CD8-positive, alpha-beta memory T cell (primary cell): ENCODE data around the gene PRRT4. TPM values are rescaled to one million over a fixed set of nuclear protein-coding genes. Genes with fewer than 3 reads are reported as not detected.

Experiments used
- polyA plus RNA-seq: library from polyadenylated mRNA; unstranded; fragments of 300-500 nt; fragmentation: Illumina TruSeq; gene quantifications from one replicate; pipeline ENCODE4 v1.2.3, GENCODE V29; 2021
- total RNA-seq, 2 experiments: library from RNA; stranded (reverse); gene quantifications; one replicate each; pipeline ENCODE4 v1.2.3, GENCODE V29; 2021

The PRRT4 gene
- total and polyA plus RNA-seq, 3 experiments from 2014 or later: 0.09 to 0.35 (median 0.22) TPM

Other genes starting within 250 kb of the PRRT4 start
- not detected for gene LEP, start 120.4 kb downstream of the PRRT4 start, total RNA-seq
- not detected for gene LEP, start 120.4 kb downstream of the PRRT4 start, polyA plus RNA-seq
- gene RBM28, start 17.8 kb downstream of the PRRT4 start, total RNA-seq: 10 to 100 TPM; 77.7 to 77.8 TPM
- gene RBM28, start 17.8 kb downstream of the PRRT4 start, polyA plus RNA-seq: 10.0 TPM
- 10 to 100 TPM; 69.1 to 70.4 TPM for gene IMPDH1, start 48.3 kb upstream of the PRRT4 start, total RNA-seq
- gene IMPDH1, start 48.3 kb upstream of the PRRT4 start, polyA plus RNA-seq: 48.3 TPM
- 10 to 100 TPM; 16.7 to 17.5 TPM for gene HILPDA, start 94.2 kb upstream of the PRRT4 start, total RNA-seq
- 2.5 TPM for gene HILPDA, start 94.2 kb upstream of the PRRT4 start, polyA plus RNA-seq
- 10 to 100 TPM; 58.6 to 59.5 TPM for gene METTL2B, start 115.1 kb upstream of the PRRT4 start, total RNA-seq
- 38.3 TPM for gene METTL2B, start 115.1 kb upstream of the PRRT4 start, polyA plus RNA-seq